GM18520 (cell line): Measurements from ENCODE around the gene TEKT2.

Experiments
- ATAC-seq: cut with Tn5 transposase; IDR thresholded peaks from one replicate; pipeline ENCODE4 v1.9.1; 2021; ENCODE audit not compliant: unreplicated experiment

The TEKT2 gene

GRCh38 chr1:36083635-36084496, at the start of gene TEKT2:
TEKT2 (plus strand) TSS chr1:36084094; CDS start chr1:36084922, 828 bp downstream.
- no peak for ATAC-seq

GRCh38 chr1:36034692-36035091, 49.2 kb upstream of the TEKT2 start:
- ATAC-seq: no peak

GRCh38 chr1:36035154-36035553, 48.7 kb upstream of the TEKT2 start:
- no peak for ATAC-seq

GRCh38 chr1:36040238-36040637, 43.7 kb upstream of the TEKT2 start:
- ATAC-seq: no peak

- ATAC-seq: no peak
Observed at GRCh38 chr1:36051821-36052220, 32.1 kb upstream of the TEKT2 start.

GRCh38 chr1:36053978-36054377, 29.9 kb upstream of the TEKT2 start:
- ATAC-seq: no peak

- ATAC-seq: no peak
Observed at GRCh38 chr1:36055706-36056105, 28.2 kb upstream of the TEKT2 start.

- ATAC-seq: no peak
Observed at GRCh38 chr1:36062315-36062714, 21.6 kb upstream of the TEKT2 start.

- no peak for ATAC-seq
Observed at GRCh38 chr1:36067871-36068270, 16.0 kb upstream of the TEKT2 start.

- ATAC-seq: no peak
Observed at GRCh38 chr1:36068866-36069265, 15.0 kb upstream of the TEKT2 start.

- no peak for ATAC-seq
Observed at GRCh38 chr1:36070349-36070748, 13.5 kb upstream of the TEKT2 start.

- no peak for ATAC-seq
Observed at GRCh38 chr1:36076979-36077573, 6.8 kb upstream of the TEKT2 start.

GRCh38 chr1:36080236-36080635, 3.7 kb upstream of the TEKT2 start:
- no peak for ATAC-seq

- ATAC-seq: no peak
Observed at GRCh38 chr1:36080801-36081200, 3.1 kb upstream of the TEKT2 start.

- no peak for ATAC-seq
Observed at GRCh38 chr1:36081926-36082485, 1.9 kb upstream of the TEKT2 start.

- ATAC-seq: no peak
Observed at GRCh38 chr1:36083219-36083618, 675 bp upstream of the TEKT2 start.

- ATAC-seq: no peak
Observed at GRCh38 chr1:36084497-36085115, 712 bp downstream of the TEKT2 start.

- ATAC-seq: no peak
Observed at GRCh38 chr1:36085126-36085525, 1.2 kb downstream of the TEKT2 start.

GRCh38 chr1:36085686-36086526, 2.0 kb downstream of the TEKT2 start:
- no peak for ATAC-seq

GRCh38 chr1:36086529-36087232, 2.8 kb downstream of the TEKT2 start:
- ATAC-seq: no peak
